ENCODE measurements around the gene TP73.
"Not testable (repeated sequence)": the region's sequence is repeated elsewhere in the genome, so short reads cannot be mapped to it uniquely, and the experiment has no call there.

The TP73 gene

DNA sequence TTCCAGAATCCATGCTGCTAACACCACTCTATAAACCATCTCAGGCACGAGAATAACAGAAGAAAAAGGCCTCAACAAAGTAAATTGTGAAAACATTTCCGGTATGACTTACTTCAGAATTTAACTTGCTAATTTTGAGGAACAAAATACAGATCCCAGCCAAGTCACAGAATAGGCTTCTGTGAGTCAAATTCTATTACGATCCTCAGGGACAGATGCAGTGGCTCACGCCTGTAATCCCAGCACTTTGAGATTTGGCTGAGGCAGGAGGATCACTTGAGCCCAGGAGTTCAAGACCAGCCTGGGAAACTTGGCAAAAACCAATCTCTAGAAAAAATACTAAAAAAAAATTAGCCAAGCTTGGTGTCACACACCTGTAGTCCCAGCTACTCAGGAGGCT, 91.1 kb downstream of the TP73 start:
- Histone ChIP-seq H3K9ac (ENCODE audit: low read depth in 1 of 2, low read length in 2 of 2) (no peak overlapping the region), H3K36me3 (ENCODE audit: control insufficient read depth in 2 of 2, insufficient read depth in 2 of 2, low read length in 2 of 2) (peaks cover 0 to 12% of the 10 kb centered on the region in 2 donors), H3K27me3 (ENCODE audit: control insufficient read depth in 2 of 2, insufficient read depth in 2 of 2, low read length in 2 of 2) (no peaks in the 10 kb centered on the region), H3K9me3 (ENCODE audit: control insufficient read depth in 2 of 2, low read length in 2 of 2) (no peaks in the 10 kb centered on the region), H3K4me1 (ENCODE audit: control insufficient read depth in 2 of 2, insufficient read depth in 2 of 2, low read length in 2 of 2) (peaks cover 5 to 9% of the 10 kb centered on the region in 2 donors), H3K4me3 (ENCODE audit: low read length in 2 of 2) (no peak overlapping the region), H3K27ac (ENCODE audit: low read depth in 2 of 2, low read length in 2 of 2) (no peak overlapping the region)

DNA sequence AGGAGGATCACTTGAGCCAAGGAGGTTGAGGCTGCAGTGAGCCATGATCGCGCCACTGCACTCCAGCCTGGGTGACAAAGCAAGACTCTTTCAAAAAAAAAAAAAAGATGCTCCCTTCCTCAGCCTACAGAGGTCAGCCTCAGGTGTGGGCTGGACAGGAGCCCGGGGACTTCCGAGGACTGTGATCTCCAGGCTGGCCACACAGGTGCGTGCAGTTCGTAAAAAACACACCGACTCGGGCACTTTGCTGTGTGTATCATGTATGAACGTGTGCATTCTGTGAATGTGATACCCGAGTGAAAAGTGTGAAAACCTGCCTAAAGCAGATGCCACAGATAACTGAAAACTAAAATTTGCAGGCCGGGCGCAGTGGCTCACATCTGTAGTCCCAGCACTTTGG, 91.5 kb downstream of the TP73 start:
- Histone ChIP-seq H3K27ac (ENCODE audit: low read depth in 2 of 2, low read length in 2 of 2) (no peak overlapping the region), H3K9ac (ENCODE audit: low read depth in 1 of 2, low read length in 2 of 2) (no peak overlapping the region), H3K9me3 (ENCODE audit: control insufficient read depth in 2 of 2, low read length in 2 of 2) (no peaks in the 10 kb centered on the region), H3K4me1 (ENCODE audit: control insufficient read depth in 2 of 2, insufficient read depth in 2 of 2, low read length in 2 of 2) (peaks cover 5 to 9% of the 10 kb centered on the region in 2 donors), H3K27me3 (ENCODE audit: control insufficient read depth in 2 of 2, insufficient read depth in 2 of 2, low read length in 2 of 2) (no peaks in the 10 kb centered on the region), H3K4me3 (ENCODE audit: low read length in 2 of 2) (no peak overlapping the region), H3K36me3 (ENCODE audit: control insufficient read depth in 2 of 2, insufficient read depth in 2 of 2, low read length in 2 of 2) (peaks cover 0 to 10% of the 10 kb centered on the region in 2 donors)

DNA sequence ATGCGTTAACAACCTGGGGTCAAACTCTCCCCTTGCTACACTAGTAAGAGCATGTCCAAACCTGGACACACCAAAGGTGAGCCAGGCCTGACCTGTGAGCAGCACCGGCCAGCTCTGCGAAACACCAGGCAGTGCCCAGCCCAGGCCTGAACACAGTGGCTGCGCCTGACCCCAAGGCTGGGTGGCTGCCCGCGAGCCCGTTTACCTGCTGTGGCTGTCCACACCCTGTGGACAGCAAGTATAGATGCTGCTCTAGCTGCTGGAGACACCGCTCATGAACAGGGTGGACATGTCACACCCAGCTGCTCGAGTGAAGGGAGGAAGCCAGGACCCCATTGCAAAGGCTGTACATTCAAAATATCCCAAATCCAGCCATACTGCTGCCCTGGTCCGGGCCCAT, 92.3 kb downstream of the TP73 start:
- Histone ChIP-seq H3K4me3 (ENCODE audit: low read length in 2 of 2) (no peak overlapping the region), H3K9ac (ENCODE audit: low read depth in 1 of 2, low read length in 2 of 2) (no peak overlapping the region), H3K36me3 (ENCODE audit: control insufficient read depth in 2 of 2, insufficient read depth in 2 of 2, low read length in 2 of 2) (peaks cover 0 to 7% of the 10 kb centered on the region in 2 donors), H3K27ac (ENCODE audit: low read depth in 2 of 2, low read length in 2 of 2) (no peak overlapping the region), H3K9me3 (ENCODE audit: control insufficient read depth in 2 of 2, low read length in 2 of 2) (no peaks in the 10 kb centered on the region), H3K27me3 (ENCODE audit: control insufficient read depth in 2 of 2, insufficient read depth in 2 of 2, low read length in 2 of 2) (no peaks in the 10 kb centered on the region), H3K4me1 (ENCODE audit: control insufficient read depth in 2 of 2, insufficient read depth in 2 of 2, low read length in 2 of 2) (peaks cover 5 to 9% of the 10 kb centered on the region in 2 donors)

DNA sequence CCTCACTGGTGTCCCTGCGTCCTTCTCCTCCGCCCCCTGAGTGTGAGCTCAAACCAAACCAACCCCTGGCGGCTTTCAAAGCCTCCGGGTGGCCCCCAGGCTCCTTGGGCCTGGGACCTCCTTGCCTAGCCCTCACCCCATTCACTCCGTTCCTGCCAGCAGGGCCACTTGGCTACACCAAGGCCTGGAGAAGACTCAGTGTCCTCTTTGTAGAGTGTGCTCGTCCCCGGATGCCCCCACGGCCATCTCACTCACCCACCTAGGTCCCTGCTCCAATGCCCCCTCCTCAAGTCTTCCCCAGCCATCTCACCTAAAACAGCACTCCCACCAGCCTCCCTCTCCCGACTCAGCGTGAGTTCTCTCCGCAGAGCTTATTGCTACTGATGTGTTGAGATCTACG, 92.8 kb downstream of the TP73 start:
- H3K36me3 ChIP-seq (ENCODE audit: control insufficient read depth in 2 of 2, insufficient read depth in 2 of 2, low read length in 2 of 2) = peaks cover 0 to 7% of the 10 kb centered on the region in 2 donors
- H3K27me3 ChIP-seq (ENCODE audit: control insufficient read depth in 2 of 2, insufficient read depth in 2 of 2, low read length in 2 of 2) = no peaks in the 10 kb centered on the region
- no peak overlapping the region for H3K27ac ChIP-seq (ENCODE audit: low read depth in 2 of 2, low read length in 2 of 2)
- no peak overlapping the region for H3K4me3 ChIP-seq (ENCODE audit: low read length in 2 of 2)
- H3K9me3 ChIP-seq (ENCODE audit: control insufficient read depth in 2 of 2, low read length in 2 of 2) = no peaks in the 10 kb centered on the region
- H3K4me1 ChIP-seq (ENCODE audit: control insufficient read depth in 2 of 2, insufficient read depth in 2 of 2, low read length in 2 of 2) = peaks cover 5 to 9% of the 10 kb centered on the region in 2 donors
- H3K9ac ChIP-seq (ENCODE audit: low read depth in 1 of 2, low read length in 2 of 2) = no peak overlapping the region

DNA sequence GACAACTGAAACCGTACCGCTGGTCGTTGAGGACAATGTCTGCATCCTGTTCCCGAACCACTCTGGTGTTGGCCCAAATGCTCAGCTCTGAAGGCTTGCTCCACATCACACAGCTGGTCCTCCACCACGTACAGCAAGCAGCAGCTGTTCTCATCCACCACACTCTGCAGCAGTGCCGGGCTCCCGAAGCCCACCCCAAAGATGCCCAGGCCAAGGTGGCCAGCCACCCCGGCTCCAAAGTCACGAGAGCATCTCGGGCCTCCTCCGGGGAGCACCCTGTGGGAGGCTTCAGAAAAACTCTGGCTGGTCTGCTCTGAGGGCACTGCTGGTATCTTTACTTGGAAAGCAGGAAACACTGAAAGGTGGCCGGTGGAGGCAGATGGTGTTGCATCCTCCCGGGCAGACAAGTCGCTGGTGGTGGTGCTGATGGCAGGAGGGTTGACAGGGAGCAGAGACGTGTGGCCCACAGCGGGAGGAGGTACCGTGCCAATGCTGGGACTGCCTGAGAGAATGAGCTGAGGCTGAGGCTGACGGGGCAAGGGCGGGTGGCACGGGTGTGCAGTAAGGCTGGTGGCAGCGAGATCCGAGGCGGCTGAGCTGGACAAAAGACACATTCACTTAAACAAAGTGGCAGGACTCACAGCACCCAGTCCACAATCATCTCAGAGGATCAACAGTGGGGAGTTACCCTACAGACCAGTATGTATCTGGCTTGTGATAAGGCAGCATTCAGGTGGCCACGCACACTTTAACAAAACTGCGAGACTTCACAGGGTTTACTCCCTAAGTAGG, 93.5 kb downstream of the TP73 start:
- Histone ChIP-seq H3K27me3 (ENCODE audit: control insufficient read depth in 2 of 2, insufficient read depth in 2 of 2, low read length in 2 of 2) (no peaks in the 10 kb centered on the region), H3K36me3 (ENCODE audit: control insufficient read depth in 2 of 2, insufficient read depth in 2 of 2, low read length in 2 of 2) (peaks cover 0 to 7% of the 10 kb centered on the region in 2 donors), H3K9me3 (ENCODE audit: control insufficient read depth in 2 of 2, low read length in 2 of 2) (no peaks in the 10 kb centered on the region), H3K4me1 (ENCODE audit: control insufficient read depth in 2 of 2, insufficient read depth in 2 of 2, low read length in 2 of 2) (peaks cover 5 to 9% of the 10 kb centered on the region in 2 donors), H3K9ac (ENCODE audit: low read depth in 1 of 2, low read length in 2 of 2) (no peak overlapping the region), H3K27ac (ENCODE audit: low read depth in 2 of 2, low read length in 2 of 2) (no peak overlapping the region), H3K4me3 (ENCODE audit: low read length in 2 of 2) (no peak overlapping the region)

DNA sequence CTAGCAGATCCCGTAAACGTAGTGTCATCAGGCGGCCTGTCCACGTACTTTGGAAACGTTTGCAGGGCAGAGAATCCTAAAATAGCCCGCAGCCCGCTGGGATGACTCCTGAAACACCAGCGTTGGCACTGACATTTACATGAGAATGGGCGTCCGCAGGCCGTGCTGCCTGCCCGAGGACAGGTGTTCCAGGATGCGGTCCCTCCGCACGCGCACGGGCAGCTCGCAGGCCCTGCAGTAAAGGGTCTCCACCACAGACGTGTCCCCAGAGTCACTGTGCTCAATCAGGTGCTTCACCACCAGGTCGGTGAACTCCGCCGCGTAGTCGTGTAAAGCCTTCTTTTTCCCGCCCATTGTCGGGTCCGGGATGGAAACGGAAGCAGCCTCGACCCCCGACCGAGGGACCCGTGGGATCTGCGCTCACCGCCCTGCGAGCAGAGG, 94.1 kb downstream of the TP73 start:
- peaks cover 5 to 9% of the 10 kb centered on the region in 2 donors for H3K4me1 ChIP-seq (ENCODE audit: control insufficient read depth in 2 of 2, insufficient read depth in 2 of 2, low read length in 2 of 2)
- peaks cover 0 to 7% of the 10 kb centered on the region in 2 donors for H3K36me3 ChIP-seq (ENCODE audit: control insufficient read depth in 2 of 2, insufficient read depth in 2 of 2, low read length in 2 of 2)
- H3K9ac ChIP-seq (ENCODE audit: low read depth in 1 of 2, low read length in 2 of 2) = peak overlapping the region in 1 of 2 donors; percentile 60
- no peaks in the 10 kb centered on the region for H3K9me3 ChIP-seq (ENCODE audit: control insufficient read depth in 2 of 2, low read length in 2 of 2)
- H3K27ac ChIP-seq (ENCODE audit: low read depth in 2 of 2, low read length in 2 of 2) = peak overlapping the region in 1 of 2 donors; percentile 32
- peak overlapping the region; percentile 57 to 72 for H3K4me3 ChIP-seq (ENCODE audit: low read length in 2 of 2)
- no peaks in the 10 kb centered on the region for H3K27me3 ChIP-seq (ENCODE audit: control insufficient read depth in 2 of 2, insufficient read depth in 2 of 2, low read length in 2 of 2)

DNA sequence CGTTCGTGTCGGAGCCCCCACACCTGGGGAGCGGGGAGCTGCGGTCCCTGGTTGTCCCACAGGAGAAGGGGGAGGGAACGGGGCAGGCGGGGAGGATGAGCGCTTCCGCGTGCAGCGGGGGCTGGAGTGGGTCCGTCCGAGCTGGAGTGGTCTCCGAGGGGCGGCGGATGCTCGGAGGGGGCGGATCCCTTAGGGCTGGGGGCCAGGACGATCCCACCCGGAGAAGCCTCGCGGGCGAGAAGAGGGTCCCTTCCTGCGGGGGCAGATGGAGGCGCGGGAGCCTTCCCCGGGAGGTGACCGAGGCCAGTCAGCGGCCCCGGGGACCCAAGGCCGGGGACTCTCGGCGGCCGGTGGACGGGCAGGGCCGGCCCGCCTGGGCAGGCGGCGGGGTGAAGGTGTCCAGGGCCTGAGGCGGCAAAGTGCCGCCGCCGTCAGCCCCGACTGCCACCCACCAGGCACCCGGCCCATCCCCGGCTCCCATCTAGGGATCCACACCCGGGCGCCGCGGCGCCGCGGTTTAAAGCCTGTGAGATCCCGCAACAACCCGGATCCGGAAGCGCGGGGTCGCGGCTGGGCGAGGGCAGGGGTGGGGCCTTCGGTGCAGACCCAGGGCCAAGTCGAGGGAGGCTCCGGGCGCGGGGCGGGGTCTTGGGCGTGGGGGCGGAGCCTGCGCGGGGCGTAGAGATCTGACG, 94.7 kb downstream of the TP73 start:
- peak overlapping the region in 1 of 2 donors; percentile 32 for H3K27ac ChIP-seq (ENCODE audit: low read depth in 2 of 2, low read length in 2 of 2)
- H3K27me3 ChIP-seq (ENCODE audit: control insufficient read depth in 2 of 2, insufficient read depth in 2 of 2, low read length in 2 of 2) = no peaks in the 10 kb centered on the region
- peaks cover 0 to 7% of the 10 kb centered on the region in 2 donors for H3K36me3 ChIP-seq (ENCODE audit: control insufficient read depth in 2 of 2, insufficient read depth in 2 of 2, low read length in 2 of 2)
- peak overlapping the region; percentile 57 to 72 for H3K4me3 ChIP-seq (ENCODE audit: low read length in 2 of 2)
- peaks cover 5 to 9% of the 10 kb centered on the region in 2 donors for H3K4me1 ChIP-seq (ENCODE audit: control insufficient read depth in 2 of 2, insufficient read depth in 2 of 2, low read length in 2 of 2)
- H3K9ac ChIP-seq (ENCODE audit: low read depth in 1 of 2, low read length in 2 of 2) = peak overlapping the region in 1 of 2 donors; percentile 60
- H3K9me3 ChIP-seq (ENCODE audit: control insufficient read depth in 2 of 2, low read length in 2 of 2) = no peaks in the 10 kb centered on the region

DNA sequence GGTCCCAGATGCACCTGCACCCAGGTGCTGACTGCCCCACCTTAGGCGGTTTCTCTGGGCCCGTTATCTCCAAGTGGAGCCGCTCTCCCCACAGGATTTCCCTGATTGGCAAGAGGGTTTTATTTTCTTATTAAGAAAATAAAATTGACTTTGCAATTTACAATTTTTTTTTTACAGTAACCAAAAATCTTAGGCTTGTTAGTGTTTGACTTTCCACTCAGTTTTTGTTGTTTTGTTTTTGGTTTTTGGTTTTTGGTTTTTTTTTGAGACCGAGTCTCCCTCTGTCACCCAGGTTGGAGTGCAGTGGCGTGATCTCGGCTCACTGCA, 95.2 kb downstream of the TP73 start:
- Histone ChIP-seq H3K4me1 (ENCODE audit: control insufficient read depth in 2 of 2, insufficient read depth in 2 of 2, low read length in 2 of 2) (peaks cover 5 to 9% of the 10 kb centered on the region in 2 donors), H3K27me3 (ENCODE audit: control insufficient read depth in 2 of 2, insufficient read depth in 2 of 2, low read length in 2 of 2) (no peaks in the 10 kb centered on the region), H3K36me3 (ENCODE audit: control insufficient read depth in 2 of 2, insufficient read depth in 2 of 2, low read length in 2 of 2) (peaks cover 0 to 6% of the 10 kb centered on the region in 2 donors), H3K4me3 (ENCODE audit: low read length in 2 of 2) (peak overlapping the region; percentile 57 to 72), H3K9me3 (ENCODE audit: control insufficient read depth in 2 of 2, low read length in 2 of 2) (no peaks in the 10 kb centered on the region), H3K27ac (ENCODE audit: low read depth in 2 of 2, low read length in 2 of 2) (no peak overlapping the region), H3K9ac (ENCODE audit: low read depth in 1 of 2, low read length in 2 of 2) (no peak overlapping the region)

DNA sequence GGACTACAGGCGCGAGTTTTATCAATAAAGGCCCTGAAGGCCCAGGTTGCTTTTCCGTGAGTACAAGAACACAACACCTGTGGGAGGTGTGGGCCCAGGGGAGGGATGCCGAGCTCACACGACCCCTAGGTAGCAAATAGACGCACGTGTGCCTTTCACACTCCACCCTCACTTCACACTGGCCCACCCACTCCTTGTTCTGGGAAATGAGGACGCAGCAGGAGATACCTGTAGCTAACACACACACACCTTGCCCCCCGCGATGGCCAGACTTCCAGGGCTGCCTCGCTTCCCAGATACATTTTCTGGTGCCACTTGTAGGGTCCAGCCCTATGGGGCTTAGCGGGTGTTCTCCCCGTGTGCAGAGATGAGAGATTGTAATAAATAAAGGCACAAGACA, 95.6 kb downstream of the TP73 start:
- H3K4me1 ChIP-seq (ENCODE audit: control insufficient read depth in 2 of 2, insufficient read depth in 2 of 2, low read length in 2 of 2) = peaks cover 5 to 9% of the 10 kb centered on the region in 2 donors
- H3K9ac ChIP-seq (ENCODE audit: low read depth in 1 of 2, low read length in 2 of 2) = no peak overlapping the region
- H3K9me3 ChIP-seq (ENCODE audit: control insufficient read depth in 2 of 2, low read length in 2 of 2) = no peaks in the 10 kb centered on the region
- H3K4me3 ChIP-seq (ENCODE audit: low read length in 2 of 2) = no peak overlapping the region
- no peak overlapping the region for H3K27ac ChIP-seq (ENCODE audit: low read depth in 2 of 2, low read length in 2 of 2)
- no peaks in the 10 kb centered on the region for H3K27me3 ChIP-seq (ENCODE audit: control insufficient read depth in 2 of 2, insufficient read depth in 2 of 2, low read length in 2 of 2)
- peaks cover 0 to 3% of the 10 kb centered on the region in 2 donors for H3K36me3 ChIP-seq (ENCODE audit: control insufficient read depth in 2 of 2, insufficient read depth in 2 of 2, low read length in 2 of 2)

DNA sequence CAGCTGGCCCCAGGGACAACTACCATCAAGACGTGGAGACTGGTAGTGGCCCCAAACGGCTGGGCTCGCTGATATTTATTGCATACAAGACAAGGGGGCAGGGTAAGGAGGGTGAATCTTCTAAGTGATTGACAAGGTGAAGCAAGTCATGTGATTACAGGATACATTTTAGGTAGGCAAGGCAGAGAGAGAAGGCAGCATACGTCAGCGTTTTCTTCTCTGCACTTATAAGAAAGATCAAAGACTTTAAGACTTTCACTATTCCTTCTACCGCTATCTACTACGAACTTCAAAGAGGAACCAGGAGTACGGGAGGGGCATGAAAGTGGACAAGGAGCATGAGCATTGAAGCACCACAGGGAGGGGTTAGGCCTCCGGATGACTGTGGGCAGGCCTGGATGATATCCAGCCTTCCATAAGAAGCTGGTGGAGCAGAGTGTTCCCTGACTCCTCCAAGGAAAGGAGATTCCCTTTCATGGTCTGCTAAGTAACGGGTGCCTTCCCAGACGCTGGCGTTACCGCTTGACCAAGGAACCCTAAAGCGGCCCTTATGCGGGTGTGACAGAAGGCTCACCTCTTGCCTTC, 96.1 kb downstream of the TP73 start:
- not testable (repeated sequence) for H3K27ac ChIP-seq (ENCODE audit: low read depth in 2 of 2, low read length in 2 of 2); H3K27me3 ChIP-seq (ENCODE audit: control insufficient read depth in 2 of 2, insufficient read depth in 2 of 2, low read length in 2 of 2); H3K4me3 ChIP-seq (ENCODE audit: low read length in 2 of 2); H3K9me3 ChIP-seq (ENCODE audit: control insufficient read depth in 2 of 2, low read length in 2 of 2); H3K4me1 ChIP-seq (ENCODE audit: control insufficient read depth in 2 of 2, insufficient read depth in 2 of 2, low read length in 2 of 2); H3K9ac ChIP-seq (ENCODE audit: low read depth in 1 of 2, low read length in 2 of 2); H3K36me3 ChIP-seq (ENCODE audit: control insufficient read depth in 2 of 2, insufficient read depth in 2 of 2, low read length in 2 of 2)

Measured in mucosa of rectum (tissue), 2 donors.